GM12878 (cell line): ENCODE data around the gene ISLR. TPM values are rescaled to one million over a fixed set of nuclear protein-coding genes. Genes with fewer than 3 reads are reported as not detected.

Experiments used
- ATAC-seq: fragments of 200-7000 bp; cut with Tn5 transposase; 3 replicates; pipeline ENCODE4 v1.9.1; 2020; ENCODE audit warnings: mild to moderate bottlenecking, moderate library complexity
- BruUV-seq: library from RNA; stranded (reverse); fragments of 400-500 nt; replicated peaks from 2 replicates; lab custom pipeline; 2021; lab: Mats Ljungman, UMichigan
- CTCF ChIA-PET: fragments of 300-600 bp; sonication (Branson Sonifier 250); formaldehyde crosslinking; extraction: SDS; loops from one replicate; lab custom pipeline; 2021; ENCODE audit warnings: inconsistent platforms; lab: Yijun Ruan, JAX
- POLR2A ChIA-PET: fragments of 350-600 bp; formaldehyde crosslinking; extraction: SDS; loops from one replicate; lab custom pipeline; 2021; ENCODE audit warnings: inconsistent platforms; lab: Charles Lee
- RAD21 ChIA-PET: fragments of 300-600 bp; sonication (Branson Sonifier 250); formaldehyde crosslinking; loops from one replicate; lab custom pipeline; 2023; ENCODE audit warnings: antibody characterized with exemption; ENCODE audit not compliant: unreplicated experiment; lab: Charles Lee
- SMC1A ChIA-PET: fragments of 300-600 bp; sonication (Branson Sonifier 250); formaldehyde crosslinking; loops from one replicate; lab custom pipeline; 2023; ENCODE audit not compliant: unreplicated experiment, uncharacterized antibody; lab: Charles Lee
- DNase-seq: peaks from one replicate; pipeline ENCODE4 v3.0.0-alpha.2; 2011; ENCODE audit warnings: low read depth, low spot score
- FAIRE-seq: peaks from 3 replicates; lab custom pipeline; 2011; peaks lifted over from hg19 to GRCh38; lab: Jason Lieb, UNC
- H2AFZ ChIP-seq: 2 replicates; pipeline ENCODE4 v1.6.0; 2011; ENCODE audit warnings: low read depth, low read length, control low read depth; ENCODE audit not compliant: control insufficient read depth
- H3K27ac ChIP-seq: 2 replicates; pipeline ENCODE4 v1.5.1; 2011; ENCODE audit warnings: control low read depth; ENCODE audit not compliant: control insufficient read depth, insufficient read depth
- H3K27me3 ChIP-seq, 2 experiments: replicated peaks in 1 of 2; 2 replicates each; pipeline versions ENCODE4 v1.6.0 to v1.6.1; 2011; ENCODE audit warnings: low read length in 1 of 2; ENCODE audit not compliant: control insufficient read depth in 2 of 2, insufficient read depth in 2 of 2
- H3K36me3 ChIP-seq, 2 experiments: 2 replicates each; pipeline ENCODE4 v1.5.1; 2011; ENCODE audit warnings: low read length in 1 of 2; ENCODE audit not compliant: control insufficient read depth in 2 of 2, insufficient read depth in 2 of 2
- H3K4me1 ChIP-seq: 2 replicates; pipeline ENCODE4 v1.6.1; 2011; ENCODE audit warnings: mild to moderate bottlenecking, low read length, moderate library complexity, mixed read lengths; ENCODE audit not compliant: control insufficient read depth, insufficient read depth
- H3K4me2 ChIP-seq: 2 replicates; pipeline ENCODE4 v1.6.0; 2011; ENCODE audit warnings: control low read depth; ENCODE audit not compliant: control insufficient read depth, insufficient read depth
- H3K4me3 ChIP-seq: fragments of 200-600 bp; sonication (generic); 2 replicates; pipeline ENCODE4 v1.5.1; 2016
- H3K79me2 ChIP-seq: 2 replicates; pipeline ENCODE4 v1.6.0; 2011; ENCODE audit warnings: low read length; ENCODE audit not compliant: control insufficient read depth, insufficient read depth
- H3K9ac ChIP-seq: 2 replicates; pipeline ENCODE4 v1.8.0; 2011; ENCODE audit warnings: low read length, control low read depth, mixed read lengths; ENCODE audit not compliant: control insufficient read depth, insufficient read depth
- H3K9me3 ChIP-seq: replicated peaks from 3 replicates; pipeline ENCODE4 v1.5.1; 2011; ENCODE audit warnings: mild to moderate bottlenecking, low read length; ENCODE audit not compliant: control insufficient read depth, insufficient read depth
- H4K20me1 ChIP-seq: 2 replicates; pipeline ENCODE4 v1.6.0; 2011; ENCODE audit not compliant: control insufficient read depth, insufficient read depth
- E4F1 ChIP-seq: fragments of 450-650 bp; IDR thresholded peaks from 2 replicates; pipeline ENCODE4 v1.6.1; 2018; ENCODE audit warnings: borderline replicate concordance, mild to moderate bottlenecking; ENCODE audit not compliant: partially characterized antibody
- FOXK2 ChIP-seq: fragments of 450-650 bp; IDR thresholded peaks from 2 replicates; pipeline ENCODE4 v1.6.1; 2017; ENCODE audit warnings: mild to moderate bottlenecking, moderate library complexity
- MEF2A ChIP-seq: IDR thresholded peaks from 2 replicates; pipeline ENCODE4 v1.6.1; 2011; ENCODE audit warnings: low read depth, mild to moderate bottlenecking, low read length, moderate library complexity; ENCODE audit not compliant: insufficient read depth
- RELA ChIP-seq: fragments of 450-650 bp; IDR thresholded peaks from 2 replicates; pipeline ENCODE4 v1.8.0; 2014; ENCODE audit warnings: borderline replicate concordance; ENCODE audit not compliant: partially characterized antibody
- SMAD5 ChIP-seq: IDR thresholded peaks from 2 replicates; pipeline ENCODE4 v1.6.1; 2016; ENCODE audit warnings: antibody characterized with exemption, low read depth
- SPI1 ChIP-seq: IDR thresholded peaks from 2 replicates; pipeline ENCODE4 v1.6.1; 2011; ENCODE audit warnings: low read depth, mild to moderate bottlenecking, low read length, moderate library complexity, borderline replicate concordance; ENCODE audit not compliant: insufficient read depth
- WRNIP1 ChIP-seq: IDR thresholded peaks from 2 replicates; pipeline ENCODE4 v1.6.1; 2011; ENCODE audit warnings: low read depth, low read length, improper control_type of control experiment, borderline replicate concordance
- WGBS: methylation state at CpG from one replicate; pipeline ENCODE4 v1.1.6; 2016; ENCODE audit warnings: low lambda C conversion rate; ENCODE audit not compliant: insufficient replicate concordance, insufficient coverage; ENCODE audit errors: missing lambda C conversion rate; 5-methylcytosine and 5-hydroxymethylcytosine counted together
- in situ Hi-C: fragments of 300-500 bp; cut with MboI; formaldehyde crosslinking; loops from 9 replicates; pipeline ENCODE4 v1.14.3; 2018; ENCODE audit warnings: mixed read lengths
- intact Hi-C: fragments of 100-400 bp; cut with micrococcal nuclease; formaldehyde crosslinking; loops from one replicate; pipeline ENCODE4 v1.14.2; 2022; ENCODE audit not compliant: unreplicated experiment
- polyA plus RNA-seq, 11 experiments: library from polyadenylated mRNA; depleted of rRNA in 4 of 11; unstranded in 6 of 11; stranded (reverse) in 5 of 11; fragments of >200 nt; fragmentation: Nextera tagmentation in 4 of 11; fragmentation: Illumina TruSeq in 1 of 11; extraction: Ambion mirVana in 4 of 11; extraction: Trizol in 1 of 11; gene quantifications; 1 replicate in 1 of 11; 2 replicates in 10 of 11; pipeline versions ENCODE4 v1.2.1 to v1.2.3, GENCODE V29; 2011 to 2016; ENCODE audit warnings: inconsistent platforms in 2 of 11, missing spikeins in 2 of 11, low read depth in 1 of 11
- total RNA-seq, 4 experiments: library from RNA; depleted of rRNA in 3 of 4; stranded (reverse); fragments of >200 nt in 3 of 4; fragmentation: Illumina TruSeq in 1 of 4; extraction: Trizol in 1 of 4; gene quantifications; 2 replicates each; pipeline versions ENCODE4 v1.2.1 to v1.2.3, GENCODE V29; 2013 to 2021
- TF ChIP-seq, protein P1 (sequence below): fragments of 450-650 bp; IDR thresholded peaks from 2 replicates; pipeline ENCODE4 v1.6.1; 2017; ENCODE audit warnings: mild to moderate bottlenecking, moderate library complexity
- TF ChIP-seq, protein P2 (sequence below): IDR thresholded peaks from 2 replicates; pipeline ENCODE4 v1.6.1; 2012; ENCODE audit warnings: low read depth, low read length, improper control_type of control experiment

ISLR gene
- total and polyA plus RNA-seq, 10 of the 15 experiments (the other 5 are each of a cell fraction or from before 2014, with no cell fraction given): 0.03 to 1.8 (median 0.54) TPM

DNA sequence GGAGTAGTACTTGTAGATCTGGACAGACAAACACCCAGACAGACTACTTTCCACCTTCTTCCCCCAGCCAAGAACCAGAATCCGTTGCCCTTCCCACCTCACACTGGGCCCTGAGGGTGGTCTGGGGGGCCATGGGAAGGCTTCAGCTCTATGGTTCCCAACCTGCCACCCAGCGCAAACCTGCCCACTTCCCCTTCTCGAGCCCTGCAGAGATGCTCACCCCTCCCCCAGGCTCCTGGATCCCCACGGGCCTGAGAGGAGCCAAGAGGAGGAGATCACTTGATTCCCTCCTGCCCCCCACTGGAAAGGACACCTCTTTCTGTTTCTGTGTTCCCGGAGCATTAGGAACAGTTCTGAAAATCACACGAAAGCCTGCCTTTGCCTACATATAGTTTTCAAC, 20.4 kb downstream of the ISLR start:
- CTCF ChIA-PET: interaction anchor here (0.9 kb wide), 1 partner anchor 32 kb away, joined by 4 read pairs; no protein-coding TSS in a partner anchor

GRCh38 chr15:74194572-74195559, 21.4 kb downstream of the ISLR start:
- no peaks in the 10 kb centered on the region for H3K27me3 ChIP-seq
- intact Hi-C loops (no loop called here), in situ Hi-C loops (no loop called here)
- no peak for DNase-seq
- no peak overlapping the region for H3K4me3 ChIP-seq
- FAIRE-seq: no peak
- BruUV-seq: no TSS peak
- no peaks in the 10 kb centered on the region for H3K36me3 ChIP-seq
- H3K4me1 ChIP-seq: peaks cover 20% of the 10 kb centered on the region
- H3K4me2 ChIP-seq: no peak overlapping the region
- no peak overlapping the region for H2AFZ ChIP-seq
- SMC1A ChIA-PET: interaction anchor here (1.4 kb wide), 1 partner anchor 120 kb away, joined by 3 read pairs; no protein-coding TSS in a partner anchor
- CTCF ChIA-PET: interaction anchor here (0.9 kb wide), 1 partner anchor 33 kb away, joined by 4 read pairs; no protein-coding TSS in a partner anchor
- 54% methylated on average over 13 of the region's 13 CpGs for WGBS
- no peaks in the 10 kb centered on the region for H4K20me1 ChIP-seq
- ATAC-seq: peak; percentile 24; the same call in 2 of the 3 replicates
- no peak overlapping the region for H3K9ac ChIP-seq
- POLR2A ChIA-PET: no interaction called here
- no peaks in the 10 kb centered on the region for H3K79me2 ChIP-seq
- H3K9me3 ChIP-seq: no peaks in the 10 kb centered on the region
- no peak overlapping the region for H3K27ac ChIP-seq
- RAD21 ChIA-PET: no interaction called here
- TF ChIP-seq MEF2A (no peak), E4F1 (no peak)
- TF ChIP-seq, protein P1, sequence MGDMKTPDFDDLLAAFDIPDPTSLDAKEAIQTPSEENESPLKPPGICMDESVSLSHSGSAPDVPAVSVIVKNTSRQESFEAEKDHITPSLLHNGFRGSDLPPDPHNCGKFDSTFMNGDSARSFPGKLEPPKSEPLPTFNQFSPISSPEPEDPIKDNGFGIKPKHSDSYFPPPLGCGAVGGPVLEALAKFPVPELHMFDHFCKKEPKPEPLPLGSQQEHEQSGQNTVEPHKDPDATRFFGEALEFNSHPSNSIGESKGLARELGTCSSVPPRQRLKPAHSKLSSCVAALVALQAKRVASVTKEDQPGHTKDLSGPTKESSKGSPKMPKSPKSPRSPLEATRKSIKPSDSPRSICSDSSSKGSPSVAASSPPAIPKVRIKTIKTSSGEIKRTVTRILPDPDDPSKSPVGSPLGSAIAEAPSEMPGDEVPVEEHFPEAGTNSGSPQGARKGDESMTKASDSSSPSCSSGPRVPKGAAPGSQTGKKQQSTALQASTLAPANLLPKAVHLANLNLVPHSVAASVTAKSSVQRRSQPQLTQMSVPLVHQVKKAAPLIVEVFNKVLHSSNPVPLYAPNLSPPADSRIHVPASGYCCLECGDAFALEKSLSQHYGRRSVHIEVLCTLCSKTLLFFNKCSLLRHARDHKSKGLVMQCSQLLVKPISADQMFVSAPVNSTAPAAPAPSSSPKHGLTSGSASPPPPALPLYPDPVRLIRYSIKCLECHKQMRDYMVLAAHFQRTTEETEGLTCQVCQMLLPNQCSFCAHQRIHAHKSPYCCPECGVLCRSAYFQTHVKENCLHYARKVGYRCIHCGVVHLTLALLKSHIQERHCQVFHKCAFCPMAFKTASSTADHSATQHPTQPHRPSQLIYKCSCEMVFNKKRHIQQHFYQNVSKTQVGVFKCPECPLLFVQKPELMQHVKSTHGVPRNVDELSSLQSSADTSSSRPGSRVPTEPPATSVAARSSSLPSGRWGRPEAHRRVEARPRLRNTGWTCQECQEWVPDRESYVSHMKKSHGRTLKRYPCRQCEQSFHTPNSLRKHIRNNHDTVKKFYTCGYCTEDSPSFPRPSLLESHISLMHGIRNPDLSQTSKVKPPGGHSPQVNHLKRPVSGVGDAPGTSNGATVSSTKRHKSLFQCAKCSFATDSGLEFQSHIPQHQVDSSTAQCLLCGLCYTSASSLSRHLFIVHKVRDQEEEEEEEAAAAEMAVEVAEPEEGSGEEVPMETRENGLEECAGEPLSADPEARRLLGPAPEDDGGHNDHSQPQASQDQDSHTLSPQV: no peak

More for the DNA sequence above, 20.4 kb downstream of the ISLR start:
- RAD21 ChIA-PET: no interaction called here
- H3K79me2 ChIP-seq: no peaks in the 10 kb centered on the region
- H3K9me3 ChIP-seq: no peaks in the 10 kb centered on the region
- BruUV-seq: no TSS peak
- no peaks in the 10 kb centered on the region for H3K27me3 ChIP-seq
- peak overlapping the region; percentile 28; the same call in 1 of the 2 replicates for H3K27ac ChIP-seq
- intact Hi-C loops: no loop called here
- 58% methylated on average over 6 of the region's 6 CpGs for WGBS
- DNase-seq: no peak
- H3K4me1 ChIP-seq: peaks cover 20% of the 10 kb centered on the region
- no peaks in the 10 kb centered on the region for H3K36me3 ChIP-seq
- no peak overlapping the region; the same call in 1 of the 2 replicates for H3K4me2 ChIP-seq
- POLR2A ChIA-PET: no interaction called here
- no peak for TF ChIP-seq FOXK2
- TF ChIP-seq SPI1: peak; percentile 58; the same call in 1 of the 2 replicates
- no peak for TF ChIP-seq SMAD5
- TF ChIP-seq WRNIP1: no peak
- TF ChIP-seq, protein P2, sequence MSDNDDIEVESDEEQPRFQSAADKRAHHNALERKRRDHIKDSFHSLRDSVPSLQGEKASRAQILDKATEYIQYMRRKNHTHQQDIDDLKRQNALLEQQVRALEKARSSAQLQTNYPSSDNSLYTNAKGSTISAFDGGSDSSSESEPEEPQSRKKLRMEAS: no peak
- no peak for TF ChIP-seq RELA
- TF ChIP-seq, all 136 proteins: peak for 1
- in situ Hi-C loops: no loop called here
- no peaks in the 10 kb centered on the region for H4K20me1 ChIP-seq
- no peak; the same call in 2 of the 3 replicates for ATAC-seq
- SMC1A ChIA-PET: interaction anchor here (1.4 kb wide), 1 partner anchor 121 kb away, joined by 3 read pairs; no protein-coding TSS in a partner anchor
- no peak for FAIRE-seq
- H3K9ac ChIP-seq: no peak overlapping the region
- no peak overlapping the region for H2AFZ ChIP-seq
- H3K4me3 ChIP-seq: no peak overlapping the region
